Adrenal gland (tissue), 5 donors: ENCODE measurements around the gene KIF21B.
A peak's percentile ranks its signal among the peaks of the same experiment; 100 is the strongest.

Experiments used
- CTCF ChIP-seq, 6 experiments: fragments of 450-650 bp in 4 of 6; fragments of 200-600 bp in 2 of 6; sonication (generic) in 1 of 6; IDR thresholded peaks; 1 replicate in 5 of 6; 2 replicates in 1 of 6; pipeline versions ENCODE4 v1.5.1 to v1.8.0; 2016 to 2021; ENCODE audit warnings: antibody characterized with exemption in 6 of 6, mild to moderate bottlenecking in 2 of 6, moderate library complexity in 1 of 6
- POLR2A ChIP-seq, 2 donors: fragments of 450-650 bp; IDR thresholded peaks; one replicate each; pipeline ENCODE4 v1.6.1; 2017; ENCODE audit warnings: antibody characterized with exemption in 2 of 2, mild to moderate bottlenecking in 2 of 2, moderate library complexity in 1 of 2
- donor health status: DM: no; HTN: no; CAD: no.

DNA sequence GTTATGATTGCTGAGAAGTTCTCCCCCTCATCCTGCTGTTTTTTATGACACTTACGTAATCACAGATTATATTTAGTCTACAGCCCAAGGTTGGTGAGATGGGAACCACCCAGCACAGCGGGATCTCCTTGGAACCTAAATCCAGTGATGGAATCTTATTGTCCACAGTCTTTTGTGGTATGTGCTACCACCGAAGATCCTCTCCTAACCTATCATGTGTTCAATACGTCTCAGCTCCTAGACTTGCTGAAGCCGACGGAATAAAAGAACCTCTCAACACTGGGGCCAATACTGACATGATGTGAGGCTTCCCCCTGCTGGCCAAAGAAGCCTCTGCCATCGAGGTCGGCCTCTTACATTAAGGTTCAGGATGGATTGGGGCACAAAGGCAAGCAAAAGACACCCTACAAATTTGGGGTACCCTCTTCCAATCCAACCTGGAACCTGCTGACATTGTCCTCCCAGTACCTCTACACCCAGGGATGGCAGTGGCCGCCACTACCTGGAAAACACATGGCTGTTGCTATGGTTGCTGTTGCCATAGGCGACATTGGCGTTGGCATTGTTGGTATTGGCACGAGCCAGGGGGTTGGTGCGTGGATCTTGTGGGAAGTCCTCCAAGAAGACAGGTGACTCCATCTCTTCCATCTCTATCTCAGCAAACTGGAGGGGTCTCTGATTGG is 19.4 kb upstream of the KIF21B start:
- TF ChIP-seq CTCF (IDR thresholded peaks at IDR 0.05) = peak; percentile 57 to 90 (median 84)
- TF ChIP-seq POLR2A (IDR thresholded peaks at IDR 0.05) = no peak
